Stimulated activated CD4-positive, alpha-beta T cell treated with anti-CD3 and anti-CD28 coated beads, Interleukin-15, amount 100 ng/mL, for 1 hour (primary cell): ENCODE measurements around the gene SGF29.
"Not testable (repeated sequence)": the region's sequence is repeated elsewhere in the genome, so short reads cannot be mapped to it uniquely, and the experiment has no call there.

Source experiments
- DNase-seq, 2 donors: peaks; one replicate each; pipeline ENCODE4 v3.0.0-alpha.2; 2020; ENCODE audit warnings: low read depth in 1 of 2, low spot score in 1 of 2

Gene SGF29

GRCh38 chr16:28609631-28610594, 56.2 kb downstream of the SGF29 start, which contains the start of gene SULT1A1:
TSS of gene SULT1A1 (minus strand) at chr16:28610044. CDS start at chr16:28608855, 1,189 bp downstream.
- no peak for DNase-seq

- no peak for DNase-seq
Observed at GRCh38 chr16:28610595-28611191, 57.0 kb downstream of the SGF29 start.

GRCh38 chr16:28612359-28613280, 58.9 kb downstream of the SGF29 start:
- not testable (repeated sequence) for DNase-seq

GRCh38 chr16:28613912-28614311, 60.2 kb downstream of the SGF29 start:
- DNase-seq: not testable (repeated sequence)

GRCh38 chr16:28614561-28614960, 60.8 kb downstream of the SGF29 start:
- not testable (repeated sequence) for DNase-seq

GRCh38 chr16:28615486-28616223, 61.9 kb downstream of the SGF29 start:
- DNase-seq: not testable (repeated sequence)

- not testable (repeated sequence) for DNase-seq
Observed at GRCh38 chr16:28616224-28616577, 62.5 kb downstream of the SGF29 start.

GRCh38 chr16:28616636-28617035, 62.9 kb downstream of the SGF29 start:
- no peak for DNase-seq

GRCh38 chr16:28617874-28618273, 64.2 kb downstream of the SGF29 start:
- DNase-seq: no peak

GRCh38 chr16:28620316-28620715, 66.6 kb downstream of the SGF29 start:
- not testable (repeated sequence) for DNase-seq

- DNase-seq: no peak
Observed at GRCh38 chr16:28621481-28622155, 67.9 kb downstream of the SGF29 start.

GRCh38 chr16:28622532-28623171, 68.9 kb downstream of the SGF29 start:
- not testable (repeated sequence) for DNase-seq

GRCh38 chr16:28623172-28623711, 69.5 kb downstream of the SGF29 start:
- DNase-seq: peak; percentile 34 to 58

- not testable (repeated sequence) for DNase-seq
Observed at GRCh38 chr16:28630905-28631304, 77.2 kb downstream of the SGF29 start.

- DNase-seq: not testable (repeated sequence)
Observed at GRCh38 chr16:28636093-28636823, 82.5 kb downstream of the SGF29 start.

GRCh38 chr16:28637765-28638164, 84.0 kb downstream of the SGF29 start, which contains the start of gene NPIPB8:
TSS of gene NPIPB8 (plus strand) at chr16:28638065. CDS start at chr16:28638361, 296 bp downstream.
- DNase-seq: not testable (repeated sequence)

- DNase-seq: not testable (repeated sequence)
Observed at GRCh38 chr16:28638359-28638758, 84.6 kb downstream of the SGF29 start.

GRCh38 chr16:28639959-28640358, 86.2 kb downstream of the SGF29 start:
- not testable (repeated sequence) for DNase-seq
